NCI-H2081 (cell line): ENCODE measurements around the gene NDEL1.

Experiments used
- DNase-seq, 2 experiments: peaks; one replicate each; lab custom pipeline; 2025; lab: John Stamatoyannopoulos, UW

The NDEL1 gene

DNA sequence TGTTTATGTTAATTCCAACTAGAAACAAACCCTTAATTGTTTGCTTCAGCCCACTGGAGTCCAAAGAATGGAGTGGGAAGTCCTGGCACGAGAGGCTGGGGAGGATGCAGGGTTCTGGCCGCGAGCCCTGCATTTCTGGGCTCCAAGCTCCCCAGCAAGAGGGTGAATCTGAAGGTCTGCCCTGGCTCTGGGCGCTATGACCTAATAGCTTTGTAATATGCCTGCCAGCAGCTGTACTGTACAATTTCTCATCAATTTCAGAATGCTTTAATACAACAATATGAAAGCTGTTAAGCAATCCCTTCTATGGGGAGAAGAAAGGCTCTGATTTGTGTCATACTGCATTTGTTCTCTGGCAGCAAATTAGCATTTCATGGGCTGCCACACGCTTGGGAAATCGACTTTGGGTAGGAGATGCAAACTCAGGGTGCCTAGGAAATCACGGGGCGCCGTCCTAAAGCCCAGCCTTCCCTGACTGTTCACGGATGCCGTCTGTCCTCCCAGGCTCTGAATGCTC lies 43.8 kb downstream of the NDEL1 start:
- DNase-seq = no peak

DNA sequence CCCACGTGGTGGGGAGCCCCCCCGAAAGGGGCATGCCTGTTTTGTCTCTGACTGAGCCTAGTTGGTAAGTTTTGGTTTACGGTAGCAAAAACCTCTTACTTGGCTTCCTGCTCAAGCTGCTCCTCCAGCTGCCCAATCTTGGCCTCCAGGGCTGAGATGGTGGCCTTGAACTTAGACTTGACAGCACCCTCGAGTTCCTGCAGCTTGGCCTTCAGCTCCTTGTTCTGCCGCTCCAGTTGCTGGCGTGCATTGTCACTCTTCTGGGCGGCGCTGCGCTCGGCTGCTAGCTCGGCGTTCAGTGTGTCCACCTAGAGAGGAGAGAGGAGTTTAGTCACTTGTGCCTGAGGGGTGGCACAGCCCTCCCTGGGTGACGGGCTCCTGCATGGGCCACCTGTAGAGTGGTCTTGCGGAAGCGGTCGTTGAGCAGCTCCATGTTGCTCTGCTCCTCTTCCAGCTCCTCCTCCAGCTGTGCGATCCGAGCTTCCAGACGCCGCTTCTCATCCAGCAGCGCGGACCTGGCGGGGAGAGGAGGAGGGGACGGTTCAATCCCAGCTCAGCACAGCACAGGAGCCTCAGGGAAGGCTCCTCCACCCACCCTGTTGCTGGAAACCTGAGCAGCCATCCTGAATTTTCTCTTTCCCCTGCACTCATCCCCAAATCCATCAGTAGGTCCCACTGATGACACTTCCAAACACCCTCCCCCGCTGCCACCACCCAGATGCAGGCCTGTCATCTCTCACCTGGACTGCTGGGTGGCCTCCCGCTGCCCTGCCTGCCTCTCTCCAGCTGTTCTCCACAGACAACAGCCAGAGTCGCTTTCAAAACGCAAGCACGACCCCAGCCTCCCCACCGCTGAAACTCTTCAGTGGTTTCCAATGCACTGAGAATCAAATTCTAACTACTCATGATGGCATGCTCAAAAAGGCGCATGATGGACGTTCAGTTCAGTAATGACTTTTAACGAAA lies 44.6 kb downstream of the NDEL1 start:
- no peak for DNase-seq

DNA sequence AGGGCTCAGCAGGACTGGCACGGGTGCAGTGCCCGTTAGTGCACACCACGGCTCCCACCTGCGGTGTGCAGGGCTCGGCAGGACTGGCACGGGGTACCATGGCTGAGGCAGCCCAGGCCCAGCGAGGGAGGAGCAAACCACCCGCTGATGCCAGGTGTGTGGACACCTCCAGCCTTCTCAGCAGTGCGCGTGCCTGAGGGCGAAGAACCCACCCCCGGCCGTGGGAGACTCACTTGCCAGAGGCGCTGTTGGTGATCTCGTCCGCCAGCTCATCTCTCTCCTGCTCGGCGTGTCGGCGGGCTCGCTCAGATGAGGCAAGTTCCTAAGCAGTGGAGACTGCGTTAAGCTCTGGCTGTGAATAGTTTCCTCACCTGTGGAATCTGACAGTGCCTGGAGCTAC lies 45.4 kb downstream of the NDEL1 start:
- DNase-seq = no peak

DNA sequence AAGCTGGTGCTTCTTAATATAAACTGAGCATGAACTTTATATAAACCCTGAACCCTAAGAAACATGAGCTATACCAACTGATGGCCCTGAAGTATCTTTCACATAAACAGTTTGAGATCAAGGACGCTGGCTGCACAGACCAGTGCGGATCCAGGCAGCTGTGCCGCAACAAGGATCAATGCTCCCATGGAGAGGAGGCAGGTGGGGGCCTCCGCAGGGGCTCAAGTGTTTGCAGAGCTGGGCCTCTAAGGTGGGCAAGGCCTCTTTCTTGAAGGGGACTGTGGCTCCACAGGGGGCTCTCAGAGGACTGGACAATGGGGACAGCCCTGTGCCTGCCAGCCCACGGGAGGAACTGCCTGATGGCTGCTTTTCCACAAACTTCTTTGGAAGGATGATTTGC lies 46.0 kb downstream of the NDEL1 start:
- DNase-seq = no peak

DNA sequence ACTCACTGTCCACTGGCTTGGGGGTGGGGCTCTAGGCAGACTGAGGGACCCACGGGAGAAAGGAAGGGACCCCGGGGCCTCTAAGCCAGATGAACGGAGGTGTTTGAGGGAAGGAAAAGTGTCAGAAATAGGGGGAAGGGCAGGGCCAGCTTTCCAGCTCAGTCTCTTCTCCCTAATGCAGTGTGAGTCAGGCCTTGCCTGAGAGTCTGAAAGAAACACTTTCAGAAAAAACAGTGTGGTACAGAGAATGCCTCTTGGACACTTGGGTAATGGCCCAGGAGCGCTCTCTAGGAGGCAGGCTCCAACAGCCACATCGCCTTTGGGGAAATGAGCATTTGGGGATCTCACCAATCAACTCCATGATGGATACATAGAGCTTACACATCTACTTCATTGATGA lies 46.9 kb downstream of the NDEL1 start:
- DNase-seq = no peak

DNA sequence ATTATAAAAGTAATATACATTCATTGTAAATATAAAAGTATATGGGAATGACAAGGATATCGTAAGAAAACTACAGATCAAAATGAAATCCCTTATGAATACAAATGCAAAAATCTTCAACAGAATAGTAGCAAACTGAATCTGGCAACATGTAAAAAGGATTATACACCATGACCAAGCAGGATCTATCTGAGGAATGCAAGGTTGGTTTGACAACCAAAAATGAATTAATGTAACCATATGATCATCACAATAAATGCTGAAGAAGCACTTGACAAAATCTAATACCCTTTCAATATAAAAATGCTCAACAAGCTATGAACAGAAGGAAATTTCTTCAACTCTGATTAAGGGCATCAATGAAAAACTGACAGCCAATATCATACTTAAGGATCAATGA lies 48.8 kb downstream of the NDEL1 start:
- no peak for DNase-seq

DNA sequence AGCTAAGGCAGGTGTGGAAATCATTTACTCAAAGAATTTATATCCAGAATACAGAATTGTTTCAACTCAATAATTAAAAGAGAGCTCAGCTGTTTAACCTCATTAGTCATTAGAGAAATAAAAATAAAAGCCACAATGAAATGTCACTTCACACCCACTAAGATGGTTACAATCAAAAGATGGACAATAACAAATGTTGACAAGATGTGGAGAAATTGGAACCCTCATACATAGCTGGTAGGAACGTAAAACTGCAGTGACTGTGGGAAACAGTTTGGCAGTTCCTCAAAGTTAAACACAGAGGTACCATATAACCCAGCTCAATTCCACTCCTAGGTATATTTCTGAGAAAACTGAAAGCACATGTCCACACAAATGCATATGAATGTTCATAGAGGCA lies 49.8 kb downstream of the NDEL1 start:
- no peak for DNase-seq

DNA sequence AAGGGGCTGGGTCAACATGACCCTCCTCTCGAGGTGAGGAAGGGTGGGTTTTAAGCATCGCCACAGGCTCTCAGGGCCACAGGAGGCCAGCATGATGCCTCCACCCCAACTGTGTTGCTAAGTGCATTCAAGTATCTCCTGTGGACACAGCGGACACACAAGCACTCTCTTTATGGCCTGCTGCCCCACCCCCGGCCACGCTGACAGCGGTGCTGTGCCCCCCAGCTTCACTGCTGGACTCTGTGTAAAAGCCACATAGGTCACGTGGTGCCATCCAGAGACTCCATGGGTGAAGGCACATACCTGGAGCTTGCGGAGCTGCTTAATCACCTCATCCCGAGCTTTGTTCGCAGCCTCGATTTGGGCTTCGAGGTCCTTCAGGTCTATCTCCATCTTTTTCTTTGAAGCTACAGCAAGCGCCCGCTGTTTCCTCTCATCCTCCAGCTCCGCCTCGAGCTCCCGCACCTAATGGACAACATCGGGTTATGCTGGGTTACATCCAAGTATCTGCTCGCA lies 51.5 kb downstream of the NDEL1 start:
- no peak for DNase-seq

DNA sequence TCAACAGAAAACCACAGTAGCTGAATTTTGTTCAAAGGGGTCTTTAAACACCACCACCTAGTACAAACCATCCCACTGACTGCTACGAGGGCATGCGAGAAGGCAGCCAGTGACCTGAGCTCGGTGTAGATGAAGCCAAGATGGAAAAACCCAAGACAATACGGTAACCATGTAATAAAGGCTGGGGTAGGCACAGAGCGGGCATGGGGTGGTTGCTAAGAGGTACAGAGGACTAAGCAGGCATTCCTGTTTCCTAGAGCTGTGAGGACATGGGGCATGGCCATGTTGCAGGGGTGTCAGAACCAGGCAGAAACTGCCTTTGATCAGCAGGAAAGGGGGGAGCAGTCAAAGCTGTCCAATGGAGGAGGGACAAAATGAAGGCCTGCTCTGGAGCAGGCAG lies 52.1 kb downstream of the NDEL1 start:
- DNase-seq = no peak

DNA sequence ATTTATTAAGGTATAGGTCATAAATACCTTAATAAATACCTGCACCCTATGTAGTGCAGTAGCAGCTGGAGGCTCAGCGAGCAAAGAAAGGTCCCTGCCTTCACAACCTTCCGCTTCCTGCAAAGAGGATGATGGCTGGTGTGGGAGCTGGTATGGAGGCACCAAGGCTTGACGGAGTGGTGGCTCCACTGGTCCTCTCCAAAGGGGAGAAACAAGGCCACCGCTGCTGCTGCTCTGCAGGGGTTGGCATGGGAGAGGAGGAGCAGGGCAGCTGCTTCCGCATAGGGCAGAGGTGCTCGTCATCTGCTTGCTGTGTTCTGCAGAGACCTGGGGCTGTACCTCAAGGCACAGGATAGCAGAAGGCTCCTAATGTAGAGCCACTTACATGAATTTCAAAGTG lies 52.8 kb downstream of the NDEL1 start:
- no peak for DNase-seq

DNA sequence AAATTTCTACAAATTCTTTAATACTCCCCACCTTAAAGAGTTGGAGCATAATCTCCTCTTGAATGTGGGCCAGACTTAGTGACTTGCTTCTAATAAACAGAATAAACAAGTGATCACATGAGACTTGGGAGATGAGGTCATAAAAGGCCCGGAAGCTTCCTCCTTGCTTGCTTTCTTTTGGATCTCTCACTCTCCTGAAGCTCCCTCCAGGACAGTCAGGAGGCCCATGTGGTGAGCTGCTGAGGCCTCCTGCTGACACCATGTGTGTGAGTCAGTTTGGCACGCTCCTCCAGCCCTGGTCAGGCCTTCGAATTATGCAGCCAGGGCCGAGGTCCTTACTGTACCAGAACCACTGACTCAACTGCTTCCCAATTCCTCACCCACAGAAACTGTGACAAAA lies 53.2 kb downstream of the NDEL1 start:
- no peak for DNase-seq

DNA sequence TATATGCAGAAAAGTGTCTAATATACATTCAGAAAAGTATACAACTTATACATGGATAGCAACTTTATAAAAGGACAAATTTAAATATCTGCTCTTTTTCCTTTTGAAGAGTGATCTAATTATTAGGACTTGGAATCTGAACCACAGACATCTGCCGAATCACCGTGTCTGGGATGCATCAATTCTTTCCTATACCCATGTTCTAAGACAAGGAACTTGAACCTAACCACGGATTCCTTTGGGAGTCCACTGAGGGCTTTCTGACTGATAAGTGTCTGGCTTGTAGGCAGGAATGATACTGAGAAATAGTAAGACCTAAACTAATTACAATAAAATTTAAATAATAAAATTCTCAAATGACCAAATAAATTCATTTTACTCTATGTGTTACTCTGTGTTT lies 54.2 kb downstream of the NDEL1 start:
- no peak for DNase-seq

DNA sequence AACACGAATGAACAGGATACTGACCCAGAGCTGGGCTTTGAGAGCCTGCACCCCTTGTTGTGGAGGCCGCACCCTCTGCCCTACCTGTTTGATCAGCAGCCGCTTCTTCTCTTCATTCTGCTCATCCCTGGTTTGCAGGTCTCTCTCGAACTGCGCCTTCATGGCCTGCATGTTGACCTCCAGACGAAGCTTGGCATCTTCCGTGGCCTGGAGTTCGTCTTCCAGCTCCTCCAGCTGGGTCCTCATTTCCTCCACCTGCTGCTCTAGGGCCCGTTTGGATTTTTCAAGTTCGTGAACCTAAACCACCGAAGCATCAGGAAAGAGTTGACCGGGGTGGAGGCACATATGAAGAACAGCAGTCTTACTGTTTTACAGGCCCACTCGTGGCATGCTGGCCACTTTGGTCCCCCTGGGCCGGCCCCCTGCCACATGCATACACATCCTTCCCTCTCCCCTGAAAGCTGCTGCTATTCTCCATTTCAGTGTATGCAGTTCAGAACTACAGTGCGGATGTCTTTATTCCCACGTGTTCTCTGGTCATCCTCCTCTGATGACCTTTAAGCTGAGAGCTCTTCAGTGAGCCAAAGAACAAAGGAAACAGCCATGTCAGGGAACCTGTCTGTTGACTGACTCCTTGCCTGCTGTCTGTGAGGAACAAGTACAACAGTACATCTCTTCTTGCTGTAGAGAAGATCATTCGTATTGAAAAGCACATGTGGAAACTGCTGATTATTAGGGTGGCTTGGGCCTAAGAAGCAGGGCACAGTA lies 54.8 kb downstream of the NDEL1 start:
- no peak for DNase-seq

DNA sequence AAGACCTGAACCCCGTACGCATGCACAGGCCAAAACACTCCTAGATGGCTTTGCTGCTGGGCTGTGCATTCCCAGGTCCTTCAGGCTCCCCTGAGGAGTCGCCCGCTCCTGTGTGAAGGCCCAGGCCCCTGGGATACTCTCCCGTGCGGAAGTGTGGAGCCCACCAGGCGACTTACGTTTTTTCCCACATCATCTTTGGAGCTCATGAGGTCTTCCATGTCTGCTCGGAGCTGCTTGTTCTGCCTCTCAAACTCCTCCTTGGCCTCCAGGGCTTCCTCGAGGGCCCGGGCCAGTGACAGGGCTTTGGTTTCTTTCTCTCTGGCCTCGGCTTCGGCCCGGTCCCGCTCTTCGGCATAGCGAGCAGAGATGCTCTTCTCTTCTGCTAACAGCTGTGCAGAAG lies 56.4 kb downstream of the NDEL1 start:
- no peak for DNase-seq

DNA sequence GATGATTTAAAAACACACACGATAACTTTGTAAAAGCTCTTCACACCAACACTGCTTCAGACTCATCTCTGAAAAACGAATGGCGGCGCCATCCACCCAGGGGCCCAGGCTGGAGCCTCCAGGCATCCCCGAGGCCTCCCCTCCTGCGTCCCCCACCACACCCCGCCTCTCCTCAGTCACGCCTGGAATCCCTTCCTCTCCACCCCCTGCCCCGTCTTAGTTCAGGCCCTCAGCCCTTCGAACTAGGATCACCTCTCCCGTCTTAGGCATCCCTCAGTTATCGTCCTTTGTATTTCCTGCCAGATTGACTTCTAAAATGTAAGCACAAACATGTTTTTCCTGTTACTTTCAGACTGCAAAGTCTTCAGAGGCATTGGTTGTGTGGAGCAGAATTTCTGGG lies 58.3 kb downstream of the NDEL1 start:
- no peak for DNase-seq

DNA sequence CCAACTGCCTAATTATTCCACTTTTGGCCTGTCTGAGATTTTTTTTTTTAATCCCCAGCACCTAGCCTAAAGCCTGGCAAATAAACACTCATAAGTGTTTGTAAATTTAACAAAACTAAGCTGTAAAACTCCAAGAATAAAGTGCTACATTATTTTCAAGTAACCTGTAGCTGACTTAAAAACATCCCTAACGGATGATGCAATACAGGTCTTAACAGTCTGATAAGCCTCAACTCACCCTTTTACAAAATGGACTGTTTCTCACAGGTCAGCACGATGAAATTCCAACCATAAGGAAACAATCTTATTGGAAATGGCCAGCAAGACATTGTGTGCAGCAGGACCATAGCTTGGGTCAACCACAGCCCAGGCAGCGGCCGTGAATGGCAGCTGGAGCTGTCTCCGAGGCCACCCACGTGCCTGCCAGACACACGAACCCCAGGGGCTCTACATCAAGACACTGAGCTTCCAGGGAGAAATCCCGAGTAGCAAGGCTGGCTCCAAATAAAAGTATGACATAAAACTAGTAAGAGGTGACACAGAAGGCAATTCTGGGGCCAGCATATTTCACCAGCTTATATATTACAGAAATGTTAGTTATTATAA lies 58.9 kb downstream of the NDEL1 start:
- DNase-seq = no peak

DNA sequence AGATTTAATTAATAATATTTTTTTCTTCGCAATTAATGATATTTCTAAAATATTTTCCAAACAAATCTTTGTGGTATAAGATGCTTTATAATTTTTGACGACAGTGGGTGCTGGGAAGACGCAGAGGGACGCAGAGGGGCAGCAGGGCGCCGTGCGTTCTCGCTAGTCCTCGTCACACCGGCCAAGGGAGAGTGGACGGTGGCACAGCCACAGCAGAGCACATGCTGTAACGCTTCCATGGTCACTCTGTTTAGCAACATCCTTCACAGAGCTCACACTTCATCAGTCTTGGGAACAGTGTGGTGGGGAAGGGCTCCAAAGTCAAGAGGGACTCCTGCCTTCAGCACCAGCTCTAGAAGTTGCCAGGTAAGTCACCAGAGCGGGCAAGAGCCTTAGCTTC lies 60.4 kb downstream of the NDEL1 start:
- DNase-seq = no peak

DNA sequence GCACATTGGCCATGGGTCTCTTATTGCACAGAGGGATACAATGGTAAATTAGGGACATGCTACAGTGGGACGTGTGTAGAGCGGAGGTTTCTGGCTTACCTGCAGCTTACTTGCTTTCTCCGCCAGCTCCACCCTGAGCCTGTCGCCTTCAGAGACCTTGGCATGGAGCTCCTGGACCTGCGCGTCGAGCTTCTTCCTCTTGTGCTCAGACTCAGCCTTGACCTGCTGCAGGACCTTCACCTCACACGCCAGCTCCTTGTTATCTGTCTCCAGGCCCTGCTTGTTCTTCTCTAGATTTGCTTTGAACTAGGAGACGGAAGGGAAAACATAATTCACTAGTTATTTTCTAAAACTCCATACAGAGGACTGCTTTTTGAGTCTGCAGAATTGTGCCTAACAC lies 63.5 kb downstream of the NDEL1 start:
- no peak for DNase-seq

DNA sequence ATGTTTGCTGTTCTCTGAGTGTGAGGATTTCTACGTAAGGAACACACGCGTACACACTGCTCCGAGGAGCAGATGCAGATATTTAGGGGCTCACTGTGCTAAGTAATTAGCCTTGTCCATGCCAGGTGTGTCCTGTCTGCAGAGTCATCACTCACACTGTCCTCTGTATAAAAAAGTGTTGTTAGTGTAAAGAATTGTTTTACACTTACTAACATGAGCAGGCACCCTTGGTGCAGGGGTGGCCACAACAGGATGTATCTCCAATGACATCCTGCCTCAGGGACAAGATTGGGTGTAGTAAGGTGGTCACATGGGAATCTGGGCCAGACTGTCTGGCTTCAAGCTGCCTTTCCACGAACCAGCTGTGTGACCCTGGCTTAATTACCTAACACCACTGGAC lies 63.9 kb downstream of the NDEL1 start:
- no peak for DNase-seq

DNA sequence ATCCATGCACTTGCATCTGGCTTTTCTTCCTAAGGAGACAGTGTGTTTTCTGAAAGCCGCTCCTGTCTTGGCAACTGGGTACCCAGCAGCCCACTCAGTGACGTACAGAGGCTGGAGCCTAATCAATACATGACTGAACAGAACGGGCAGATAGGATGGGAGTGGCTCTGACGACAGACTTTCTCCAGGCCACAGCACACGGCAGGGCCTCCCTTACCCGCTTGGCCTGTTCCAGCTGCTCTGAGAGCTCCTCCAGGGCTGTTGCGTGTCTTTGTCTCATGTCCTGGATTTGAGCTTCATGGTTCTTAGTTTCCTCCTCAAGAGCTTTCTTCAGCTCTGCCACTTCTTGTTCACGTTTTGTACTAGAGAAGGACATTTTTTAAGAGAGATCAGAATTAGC lies 64.9 kb downstream of the NDEL1 start:
- DNase-seq = no peak

DNA sequence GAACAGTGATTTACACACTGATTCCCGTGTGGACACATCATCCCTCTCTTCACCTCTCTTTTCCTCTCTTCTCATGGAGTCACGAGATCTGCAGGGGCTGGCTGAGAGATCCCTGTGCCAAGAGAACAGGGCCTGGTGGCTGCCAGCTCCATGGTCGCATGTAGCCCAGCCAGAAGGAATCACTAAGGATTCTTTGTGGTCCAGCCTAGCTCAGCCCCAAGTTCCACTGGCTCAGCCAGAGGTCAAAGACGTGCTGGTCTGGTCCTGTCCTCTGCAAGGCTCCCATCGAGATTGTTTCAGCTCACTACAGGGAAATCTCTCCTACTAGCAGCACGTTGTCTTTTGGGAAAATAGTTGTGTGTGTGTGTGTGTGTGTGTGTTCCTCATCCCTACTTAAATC lies 66.4 kb downstream of the NDEL1 start:
- no peak for DNase-seq

DNA sequence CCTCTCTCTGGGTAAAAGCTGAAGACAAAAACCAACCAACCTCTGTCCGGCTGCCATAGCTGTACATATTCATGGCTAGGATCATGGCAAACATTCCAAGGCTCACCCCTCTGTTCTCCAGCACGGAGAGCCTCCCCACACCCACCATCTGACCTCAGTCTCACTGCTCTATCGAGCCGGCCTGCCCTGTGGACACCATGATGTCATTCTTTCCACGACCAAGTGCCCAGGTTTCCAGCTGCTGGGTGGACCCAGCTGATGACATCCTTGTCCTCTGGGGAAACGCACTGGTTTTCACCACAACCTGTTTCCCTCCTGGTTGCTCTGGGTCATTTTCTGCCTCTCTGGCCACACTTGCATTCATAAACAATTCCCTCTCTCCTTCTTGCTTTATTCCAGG lies 67.7 kb downstream of the NDEL1 start:
- DNase-seq = no peak

DNA sequence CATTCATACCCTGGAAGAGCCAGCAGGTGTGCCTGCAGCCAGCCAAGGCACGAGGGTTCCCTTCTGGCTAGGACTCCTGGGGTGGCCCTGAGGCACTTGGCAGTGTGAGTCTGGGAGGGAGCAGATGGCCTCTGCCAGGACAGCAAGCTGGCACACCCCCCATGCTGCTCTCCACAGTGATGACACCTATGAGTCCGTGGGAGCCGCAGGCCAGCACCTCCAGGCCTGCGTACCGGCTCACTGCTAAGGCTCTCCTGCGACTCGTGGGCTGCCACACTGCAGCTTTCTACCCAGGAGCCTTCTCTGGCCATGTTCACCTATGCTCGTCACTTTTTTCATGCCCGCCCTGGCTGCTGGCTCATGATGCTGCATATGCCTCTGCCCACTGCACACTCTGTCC lies 68.1 kb downstream of the NDEL1 start:
- DNase-seq = peak; percentile 19 to 51
